Measurements from ENCODE around the gene HLTF.
A peak's percentile ranks its signal among the peaks of the same experiment; 100 is the strongest.
"Not testable (repeated sequence)": the region's sequence is repeated elsewhere in the genome, so short reads cannot be mapped to it uniquely, and the experiment has no call there.

Gene HLTF, protein sequence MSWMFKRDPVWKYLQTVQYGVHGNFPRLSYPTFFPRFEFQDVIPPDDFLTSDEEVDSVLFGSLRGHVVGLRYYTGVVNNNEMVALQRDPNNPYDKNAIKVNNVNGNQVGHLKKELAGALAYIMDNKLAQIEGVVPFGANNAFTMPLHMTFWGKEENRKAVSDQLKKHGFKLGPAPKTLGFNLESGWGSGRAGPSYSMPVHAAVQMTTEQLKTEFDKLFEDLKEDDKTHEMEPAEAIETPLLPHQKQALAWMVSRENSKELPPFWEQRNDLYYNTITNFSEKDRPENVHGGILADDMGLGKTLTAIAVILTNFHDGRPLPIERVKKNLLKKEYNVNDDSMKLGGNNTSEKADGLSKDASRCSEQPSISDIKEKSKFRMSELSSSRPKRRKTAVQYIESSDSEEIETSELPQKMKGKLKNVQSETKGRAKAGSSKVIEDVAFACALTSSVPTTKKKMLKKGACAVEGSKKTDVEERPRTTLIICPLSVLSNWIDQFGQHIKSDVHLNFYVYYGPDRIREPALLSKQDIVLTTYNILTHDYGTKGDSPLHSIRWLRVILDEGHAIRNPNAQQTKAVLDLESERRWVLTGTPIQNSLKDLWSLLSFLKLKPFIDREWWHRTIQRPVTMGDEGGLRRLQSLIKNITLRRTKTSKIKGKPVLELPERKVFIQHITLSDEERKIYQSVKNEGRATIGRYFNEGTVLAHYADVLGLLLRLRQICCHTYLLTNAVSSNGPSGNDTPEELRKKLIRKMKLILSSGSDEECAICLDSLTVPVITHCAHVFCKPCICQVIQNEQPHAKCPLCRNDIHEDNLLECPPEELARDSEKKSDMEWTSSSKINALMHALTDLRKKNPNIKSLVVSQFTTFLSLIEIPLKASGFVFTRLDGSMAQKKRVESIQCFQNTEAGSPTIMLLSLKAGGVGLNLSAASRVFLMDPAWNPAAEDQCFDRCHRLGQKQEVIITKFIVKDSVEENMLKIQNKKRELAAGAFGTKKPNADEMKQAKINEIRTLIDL

DNA sequence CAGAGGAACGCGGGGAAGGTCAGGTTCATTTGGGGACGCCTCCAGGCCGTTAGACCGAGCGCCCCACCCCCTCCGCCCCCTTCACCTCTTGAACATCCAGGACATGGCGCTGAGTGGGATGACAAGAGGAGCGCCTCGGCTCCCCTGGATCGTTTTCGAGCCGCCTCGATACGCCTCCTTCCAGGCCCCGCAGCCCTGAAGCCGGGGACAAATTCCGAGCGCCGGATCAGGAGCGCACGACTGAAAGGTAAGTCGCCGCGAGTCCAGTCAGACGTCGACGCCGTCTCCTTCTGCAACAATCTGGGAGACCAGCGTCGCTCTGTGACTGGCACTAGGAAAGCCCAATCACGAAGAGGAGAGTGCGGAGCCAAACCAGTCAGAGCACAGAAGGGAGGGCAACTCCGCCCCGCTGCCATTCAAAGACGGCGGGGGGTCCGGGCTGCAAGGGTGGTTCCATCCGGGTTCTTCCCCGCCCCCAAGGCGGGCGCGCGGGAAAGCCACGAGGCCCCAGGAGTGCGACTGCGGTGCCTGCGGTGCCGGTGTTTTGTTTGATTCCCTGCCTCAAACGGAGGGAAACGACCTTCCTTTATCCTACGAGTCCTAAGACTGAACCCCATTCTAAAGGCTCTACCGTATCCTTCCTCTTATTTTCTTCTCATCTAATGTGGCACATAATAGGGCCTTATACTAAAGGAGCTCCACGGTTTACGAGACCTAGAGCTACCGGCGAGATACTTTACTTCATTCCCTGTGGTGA lies at the start of gene HLTF:
Gene HLTF (minus strand): TSS at position 302 of the 757 bp plus-strand sequence. CDS start 197 bp downstream, at position 105.
- DNase-seq, result peak; percentile 95

DNA sequence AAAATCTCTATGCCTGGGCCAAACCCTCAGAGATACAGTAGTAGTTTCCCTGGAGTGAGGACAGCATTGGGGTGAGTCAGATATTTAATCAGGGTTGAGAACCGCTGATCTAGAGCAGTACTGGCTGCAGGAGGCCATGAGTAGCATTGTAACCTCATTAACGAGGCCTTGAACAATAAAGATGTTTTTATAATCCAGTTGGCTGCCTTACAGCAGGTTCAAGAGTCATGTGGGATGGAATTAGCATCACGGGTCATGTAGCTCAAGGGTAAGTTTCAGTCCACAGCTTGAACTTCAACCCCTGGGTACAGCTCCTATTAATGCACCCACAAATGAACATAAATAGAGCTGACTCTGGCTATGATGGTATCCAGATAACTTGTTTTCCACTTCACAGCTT lies 48.2 kb upstream of the HLTF start:
- DNase-seq, result no peak

DNA sequence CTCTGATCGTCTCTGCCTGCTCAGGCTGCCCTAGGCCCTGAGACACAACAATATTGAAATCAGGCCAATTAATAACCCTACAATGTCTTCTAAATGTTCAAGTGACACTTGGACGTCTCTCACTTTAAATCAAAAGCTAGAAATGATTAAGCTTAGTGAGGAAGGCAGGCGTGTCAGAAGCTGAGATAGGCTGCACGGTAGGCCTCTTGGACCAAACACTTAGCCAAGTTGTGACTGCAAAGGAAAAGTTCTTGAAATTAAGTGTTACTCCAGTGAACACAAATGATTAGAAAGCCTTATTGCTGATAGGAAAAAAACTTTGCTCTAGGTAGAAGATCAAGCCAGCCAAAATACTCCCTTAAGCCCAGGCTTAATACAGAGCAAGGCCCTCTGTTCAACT lies 45.3 kb upstream of the HLTF start:
- DNase-seq, result no peak

DNA sequence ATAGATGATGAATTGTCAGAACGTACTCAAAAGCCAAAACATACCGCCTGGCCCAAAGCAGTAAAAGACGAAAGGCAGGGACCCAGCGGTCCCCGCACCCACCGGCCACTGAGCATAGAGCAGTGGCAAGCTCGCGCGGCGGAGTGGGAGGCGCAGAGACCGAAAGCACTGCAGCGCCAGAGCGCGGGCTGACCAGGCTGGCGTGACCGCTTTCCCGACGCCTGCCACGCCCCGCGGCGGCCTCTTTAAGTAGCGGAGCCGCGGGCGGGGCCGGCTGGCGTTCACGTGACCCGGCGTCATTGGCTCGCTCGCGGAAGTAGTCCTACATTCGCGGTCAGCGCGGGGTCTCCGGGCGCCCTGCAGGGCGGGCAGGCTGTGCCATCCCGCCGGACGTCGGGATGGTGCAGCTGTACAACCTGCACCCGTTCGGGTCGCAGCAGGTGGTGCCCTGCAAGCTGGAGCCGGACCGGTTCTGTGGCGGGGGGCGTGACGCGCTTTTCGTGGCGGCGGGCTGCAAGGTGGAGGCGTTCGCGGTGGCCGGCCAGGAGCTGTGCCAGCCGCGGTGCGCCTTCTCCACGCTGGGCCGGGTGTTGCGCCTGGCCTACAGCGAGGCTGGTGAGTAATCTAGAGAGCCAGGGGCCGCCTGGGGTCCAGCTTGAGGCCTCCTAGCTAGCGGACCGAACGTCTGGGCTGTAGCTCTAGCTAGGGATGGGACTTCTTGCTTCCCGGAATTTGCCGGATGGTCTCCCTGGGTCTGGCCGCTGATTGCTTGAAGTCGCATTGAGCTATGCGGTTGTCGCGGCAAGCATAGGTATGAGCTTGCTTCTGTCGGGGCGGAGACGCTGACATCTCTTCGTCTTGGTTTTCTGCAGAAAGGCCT lies 43.2 kb upstream of the HLTF start, which contains the start of gene HPS3:
Gene HPS3 (plus strand): TSS at position 313 of the 880 bp plus-strand sequence. CDS start 86 bp downstream, at position 399.
- peak; percentile 82 for DNase-seq

DNA sequence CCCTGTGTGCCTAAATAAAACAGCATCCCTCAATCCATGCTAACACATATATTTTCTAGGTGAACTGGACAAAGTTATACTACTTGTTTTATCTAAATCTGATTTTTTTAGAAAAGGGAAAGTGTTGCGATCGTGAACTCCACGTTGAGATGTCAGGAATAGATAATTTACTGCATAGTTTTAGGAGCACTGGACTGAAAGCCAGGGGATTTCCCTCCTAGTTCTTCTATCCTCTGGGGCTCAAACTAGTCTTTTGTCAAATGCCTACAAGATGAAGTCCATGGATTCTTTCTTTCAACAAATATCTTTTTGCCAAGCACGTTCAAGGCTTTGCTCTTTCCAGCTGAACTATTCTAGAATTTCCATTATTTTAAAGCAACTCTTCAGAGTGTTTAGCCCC lies 42.5 kb upstream of the HLTF start:
- no peak for DNase-seq

GRCh38 chr3:149122721-149123578 lies 36.6 kb upstream of the HLTF start:
- DNase-seq, result no peak

DNA sequence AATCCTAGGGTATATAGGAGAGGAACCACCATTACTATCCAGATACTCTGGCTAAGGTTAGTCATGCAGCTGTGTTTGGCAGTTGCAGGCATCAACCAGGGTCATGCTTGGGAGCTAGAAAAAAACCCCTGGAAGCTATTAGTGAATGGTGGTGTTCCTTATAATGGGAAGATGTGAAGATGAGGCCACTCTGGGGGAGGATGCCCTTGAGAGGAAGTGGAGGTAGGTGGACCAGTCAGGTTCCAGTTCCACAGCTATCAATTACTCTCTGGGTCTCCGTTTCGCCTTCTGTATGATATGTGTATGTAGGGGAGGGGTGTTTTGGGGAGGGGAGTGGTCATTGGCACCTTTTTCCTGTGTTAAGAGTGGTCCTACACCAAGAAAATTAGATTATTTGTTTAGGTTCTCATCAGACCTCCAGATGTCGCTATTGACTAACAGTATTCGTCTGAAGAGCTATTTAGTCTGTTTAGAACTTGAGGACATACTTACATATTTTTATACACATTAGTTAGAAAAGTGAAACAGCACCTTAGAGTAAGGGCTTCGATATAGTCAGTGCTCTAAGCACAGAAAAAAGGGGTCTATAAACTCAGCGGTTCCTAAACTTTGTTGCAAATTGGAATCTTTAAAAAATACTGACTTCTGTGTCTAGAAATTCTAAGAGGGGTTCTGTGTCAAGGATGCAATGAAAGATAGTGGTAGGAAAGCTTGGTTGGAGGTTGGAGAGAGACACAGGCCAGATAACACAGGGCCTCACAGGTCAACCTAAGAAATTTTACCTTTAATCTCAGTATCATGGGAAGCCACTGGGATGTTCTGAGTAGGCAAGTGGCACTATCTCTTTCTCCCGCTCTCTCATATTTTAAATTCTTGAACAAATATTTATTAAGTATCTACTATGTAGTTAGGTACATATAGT lies 34.0 kb upstream of the HLTF start:
- no peak for DNase-seq

DNA sequence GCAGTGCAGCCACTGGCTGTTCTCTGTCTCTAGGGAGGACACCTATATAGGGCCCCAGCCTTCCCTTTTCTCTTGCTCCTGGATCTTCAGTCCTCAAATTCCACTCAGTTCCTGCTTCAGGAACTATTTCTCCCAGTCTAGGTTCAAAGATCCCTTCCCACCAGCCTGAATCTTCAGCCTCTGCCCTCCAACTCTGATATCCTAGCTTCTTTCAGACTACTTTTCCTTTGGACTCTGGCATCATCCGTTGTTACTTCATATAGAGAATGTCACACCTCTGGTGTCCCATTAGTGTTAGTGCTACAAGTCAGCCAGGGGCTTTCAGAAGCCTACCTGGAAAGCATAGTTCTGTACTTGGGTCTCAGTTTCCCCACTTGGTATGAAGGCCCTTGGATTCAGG lies 33.1 kb upstream of the HLTF start:
- DNase-seq, result no peak

- no peak for DNase-seq
These were observed 32.4 kb upstream of the HLTF start for GRCh38 chr3:149118724-149119123.

- no peak for DNase-seq
These were observed 28.8 kb upstream of the HLTF start for GRCh38 chr3:149115114-149115513.

DNA sequence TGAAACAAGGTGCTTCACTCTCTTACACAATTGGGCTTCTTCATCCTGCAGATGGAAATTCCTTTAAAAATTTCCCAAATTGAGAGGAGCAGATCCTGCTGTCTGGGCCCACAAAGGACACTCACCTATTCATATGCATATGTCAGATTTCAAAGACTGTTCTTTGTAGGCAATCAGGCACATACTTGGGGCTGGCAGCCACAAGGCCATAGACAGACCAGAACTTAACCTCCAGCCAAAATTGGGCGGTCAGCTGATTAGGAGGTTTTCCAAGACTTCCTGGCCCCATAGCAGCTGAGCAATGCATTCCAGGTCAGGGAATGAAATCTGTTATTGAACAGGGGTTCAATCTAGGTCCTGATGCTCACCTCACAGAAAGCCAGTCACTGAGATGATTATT lies 28.1 kb upstream of the HLTF start:
- DNase-seq, result no peak

DNA sequence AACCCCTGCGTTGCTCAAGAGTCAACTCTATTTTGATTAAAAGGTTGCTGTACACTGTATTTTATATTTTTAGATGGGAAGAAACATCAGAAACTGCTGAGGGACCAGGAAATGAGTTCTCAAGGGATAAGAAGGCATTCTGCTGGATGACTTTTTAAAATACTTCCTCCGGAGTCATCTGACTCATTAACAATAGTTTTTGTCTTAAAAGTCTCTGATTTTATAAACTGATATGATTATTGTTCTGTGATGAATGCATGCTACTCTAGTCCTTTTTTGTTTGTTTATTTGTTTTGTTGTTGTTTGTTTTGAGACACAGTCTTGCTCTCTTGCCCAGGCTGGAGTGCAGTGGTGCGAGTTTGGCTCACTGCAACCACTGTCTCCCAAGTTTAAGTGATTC lies 18.2 kb upstream of the HLTF start:
- DNase-seq, result no peak

GRCh38 chr3:149101641-149102040 lies 15.3 kb upstream of the HLTF start:
- no peak for DNase-seq

GRCh38 chr3:149101154-149101553 lies 14.8 kb upstream of the HLTF start:
- no peak for DNase-seq

GRCh38 chr3:149097987-149098386 lies 11.7 kb upstream of the HLTF start:
- DNase-seq, result not testable (repeated sequence)

DNA sequence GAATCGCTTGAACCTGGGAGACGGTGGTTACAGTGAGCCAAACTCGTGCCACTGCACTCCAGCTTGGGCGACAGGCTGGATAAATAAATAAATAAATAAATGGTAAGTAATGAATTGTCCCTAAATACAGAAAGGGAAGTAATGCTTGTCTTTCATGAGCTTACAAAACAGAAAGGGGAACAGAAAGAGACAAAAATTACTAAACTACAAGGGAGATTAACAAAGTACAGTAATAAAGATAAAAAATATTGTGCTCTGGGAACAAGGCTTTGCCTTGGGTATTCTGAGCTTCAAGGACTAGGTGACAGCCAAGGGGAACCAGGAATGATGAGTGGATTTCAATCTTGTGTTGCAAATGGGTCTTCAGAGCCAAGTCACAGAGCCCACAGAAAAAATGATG lies 9.2 kb upstream of the HLTF start:
- DNase-seq, result no peak

- no peak for DNase-seq
These were observed 5.7 kb upstream of the HLTF start for GRCh38 chr3:149091983-149092382.

DNA sequence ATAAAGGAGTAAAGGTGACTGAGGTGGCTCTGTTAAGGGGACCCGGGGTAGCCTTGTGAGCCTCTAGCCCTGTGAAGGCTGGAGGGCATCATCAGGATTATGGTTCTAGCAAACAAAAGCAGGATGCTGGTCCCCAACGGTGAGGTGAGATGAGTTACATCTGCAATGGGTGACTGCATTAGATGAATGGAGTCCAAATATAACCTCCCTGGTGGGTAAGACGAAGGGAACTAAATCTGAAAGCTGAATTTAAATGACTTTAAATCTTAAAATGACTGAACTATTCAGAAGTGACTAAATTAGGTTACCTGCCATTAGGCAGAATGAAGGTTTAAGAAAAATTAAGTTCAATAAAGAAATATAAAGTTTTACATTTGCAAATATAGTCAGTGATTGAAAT lies 4.6 kb upstream of the HLTF start:
- no peak for DNase-seq

DNA sequence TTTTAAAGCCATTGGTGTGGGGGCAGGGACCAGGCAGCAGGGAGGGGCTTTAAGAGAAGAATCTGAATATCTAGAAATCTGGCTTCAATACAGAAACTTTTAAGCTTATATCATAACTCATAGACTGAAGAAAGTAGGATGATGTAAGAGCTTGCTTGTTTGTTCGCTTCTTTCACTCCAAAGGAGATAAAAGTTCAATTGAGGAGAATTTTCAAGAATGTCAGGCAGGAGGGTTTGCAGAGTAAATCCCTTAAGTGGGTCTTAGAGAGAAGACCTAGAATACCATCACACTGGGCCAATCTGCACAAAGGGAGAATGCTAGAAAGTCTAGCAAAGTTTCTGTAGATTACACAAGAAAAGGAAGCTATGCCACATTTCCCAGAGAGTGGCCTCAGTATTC lies 4.1 kb upstream of the HLTF start:
- no peak for DNase-seq

- no peak for DNase-seq
These were observed 3.1 kb upstream of the HLTF start for GRCh38 chr3:149089395-149089794.

All from NK-92 treated with Interleukin-12 subunit alpha and Interleukin-12 subunit beta, amount 100 ng/mL, for 24 hours (cell line).